ENCODE measurements around the gene TMEM59L.
"Not testable (repeated sequence)": the region's sequence is repeated elsewhere in the genome, so short reads cannot be mapped to it uniquely, and the experiment has no call there.

DNA sequence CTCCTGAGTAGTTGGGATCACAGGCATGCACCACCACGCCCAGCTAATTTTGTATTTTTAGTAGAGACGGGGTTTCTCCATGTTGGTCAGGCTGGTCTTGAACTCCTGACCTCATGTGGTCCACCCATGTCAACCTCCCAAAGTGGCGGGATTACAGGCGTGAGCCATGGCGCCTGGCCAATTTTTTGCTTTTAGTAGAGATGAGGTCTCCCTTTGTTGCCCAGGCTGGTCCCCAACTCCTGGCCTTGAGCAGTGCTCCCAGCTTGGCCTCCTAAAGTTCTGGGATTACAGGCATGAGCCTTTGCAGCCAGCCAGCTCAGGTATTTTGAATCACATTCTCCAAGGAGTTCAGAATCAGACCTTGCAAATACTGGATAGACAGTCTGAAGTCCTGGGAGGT, 19.9 kb upstream of the TMEM59L start:
- not testable (repeated sequence) for TF ChIP-seq POLR2AphosphoS5 (IDR thresholded peaks at IDR 0.05; ENCODE audit: low read depth, low read length); RAD21 (IDR thresholded peaks at IDR 0.05; ENCODE audit: low read length); EP300 (IDR thresholded peaks at IDR 0.05; ENCODE audit: borderline replicate concordance in 1 of 2, low read depth in 1 of 2, low read length in 1 of 2); MAX (IDR thresholded peaks at IDR 0.05; ENCODE audit: low read depth)
- TF ChIP-seq, protein P1, sequence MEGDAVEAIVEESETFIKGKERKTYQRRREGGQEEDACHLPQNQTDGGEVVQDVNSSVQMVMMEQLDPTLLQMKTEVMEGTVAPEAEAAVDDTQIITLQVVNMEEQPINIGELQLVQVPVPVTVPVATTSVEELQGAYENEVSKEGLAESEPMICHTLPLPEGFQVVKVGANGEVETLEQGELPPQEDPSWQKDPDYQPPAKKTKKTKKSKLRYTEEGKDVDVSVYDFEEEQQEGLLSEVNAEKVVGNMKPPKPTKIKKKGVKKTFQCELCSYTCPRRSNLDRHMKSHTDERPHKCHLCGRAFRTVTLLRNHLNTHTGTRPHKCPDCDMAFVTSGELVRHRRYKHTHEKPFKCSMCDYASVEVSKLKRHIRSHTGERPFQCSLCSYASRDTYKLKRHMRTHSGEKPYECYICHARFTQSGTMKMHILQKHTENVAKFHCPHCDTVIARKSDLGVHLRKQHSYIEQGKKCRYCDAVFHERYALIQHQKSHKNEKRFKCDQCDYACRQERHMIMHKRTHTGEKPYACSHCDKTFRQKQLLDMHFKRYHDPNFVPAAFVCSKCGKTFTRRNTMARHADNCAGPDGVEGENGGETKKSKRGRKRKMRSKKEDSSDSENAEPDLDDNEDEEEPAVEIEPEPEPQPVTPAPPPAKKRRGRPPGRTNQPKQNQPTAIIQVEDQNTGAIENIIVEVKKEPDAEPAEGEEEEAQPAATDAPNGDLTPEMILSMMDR (IDR thresholded peaks at IDR 0.05): not testable (repeated sequence)
- TF ChIP-seq, protein P2, sequence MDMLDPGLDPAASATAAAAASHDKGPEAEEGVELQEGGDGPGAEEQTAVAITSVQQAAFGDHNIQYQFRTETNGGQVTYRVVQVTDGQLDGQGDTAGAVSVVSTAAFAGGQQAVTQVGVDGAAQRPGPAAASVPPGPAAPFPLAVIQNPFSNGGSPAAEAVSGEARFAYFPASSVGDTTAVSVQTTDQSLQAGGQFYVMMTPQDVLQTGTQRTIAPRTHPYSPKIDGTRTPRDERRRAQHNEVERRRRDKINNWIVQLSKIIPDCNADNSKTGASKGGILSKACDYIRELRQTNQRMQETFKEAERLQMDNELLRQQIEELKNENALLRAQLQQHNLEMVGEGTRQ (IDR thresholded peaks at IDR 0.05; ENCODE audit: borderline replicate concordance, low read depth, low read length): not testable (repeated sequence)

All from SK-N-SH (cell line).